GM12878 (cell line): Measurements from ENCODE around the gene MYD88. TPM values are rescaled to one million over a fixed set of nuclear protein-coding genes. Genes with fewer than 3 reads are reported as not detected.

Experiments
- ATAC-seq: fragments of 200-7000 bp; cut with Tn5 transposase; 3 replicates; pipeline ENCODE4 v1.9.1; 2020; ENCODE audit warnings: mild to moderate bottlenecking, moderate library complexity
- BruUV-seq: library from RNA; stranded (reverse); fragments of 400-500 nt; replicated peaks from 2 replicates; lab custom pipeline; 2021; lab: Mats Ljungman, UMichigan
- CTCF ChIA-PET: fragments of 300-600 bp; sonication (Branson Sonifier 250); formaldehyde crosslinking; extraction: SDS; loops from one replicate; lab custom pipeline; 2021; ENCODE audit warnings: inconsistent platforms; lab: Yijun Ruan, JAX
- POLR2A ChIA-PET: fragments of 350-600 bp; formaldehyde crosslinking; extraction: SDS; loops from one replicate; lab custom pipeline; 2021; ENCODE audit warnings: inconsistent platforms; lab: Charles Lee
- RAD21 ChIA-PET: fragments of 300-600 bp; sonication (Branson Sonifier 250); formaldehyde crosslinking; loops from one replicate; lab custom pipeline; 2023; ENCODE audit warnings: antibody characterized with exemption; ENCODE audit not compliant: unreplicated experiment; lab: Charles Lee
- SMC1A ChIA-PET: fragments of 300-600 bp; sonication (Branson Sonifier 250); formaldehyde crosslinking; loops from one replicate; lab custom pipeline; 2023; ENCODE audit not compliant: unreplicated experiment, uncharacterized antibody; lab: Charles Lee
- DNase-seq: peaks from one replicate; pipeline ENCODE4 v3.0.0-alpha.2; 2011; ENCODE audit warnings: low read depth, low spot score
- FAIRE-seq: peaks from 3 replicates; lab custom pipeline; 2011; peaks lifted over from hg19 to GRCh38; lab: Jason Lieb, UNC
- H2AFZ ChIP-seq: 2 replicates; pipeline ENCODE4 v1.6.0; 2011; ENCODE audit warnings: low read depth, low read length, control low read depth; ENCODE audit not compliant: control insufficient read depth
- H3K27ac ChIP-seq: 2 replicates; pipeline ENCODE4 v1.5.1; 2011; ENCODE audit warnings: control low read depth; ENCODE audit not compliant: control insufficient read depth, insufficient read depth
- H3K27me3 ChIP-seq, 2 experiments: replicated peaks in 1 of 2; 2 replicates each; pipeline versions ENCODE4 v1.6.0 to v1.6.1; 2011; ENCODE audit warnings: low read length in 1 of 2; ENCODE audit not compliant: control insufficient read depth in 2 of 2, insufficient read depth in 2 of 2
- H3K36me3 ChIP-seq, 2 experiments: 2 replicates each; pipeline ENCODE4 v1.5.1; 2011; ENCODE audit warnings: low read length in 1 of 2; ENCODE audit not compliant: control insufficient read depth in 2 of 2, insufficient read depth in 2 of 2
- H3K4me1 ChIP-seq: 2 replicates; pipeline ENCODE4 v1.6.1; 2011; ENCODE audit warnings: mild to moderate bottlenecking, low read length, moderate library complexity, mixed read lengths; ENCODE audit not compliant: control insufficient read depth, insufficient read depth
- H3K4me2 ChIP-seq: 2 replicates; pipeline ENCODE4 v1.6.0; 2011; ENCODE audit warnings: control low read depth; ENCODE audit not compliant: control insufficient read depth, insufficient read depth
- H3K4me3 ChIP-seq: fragments of 200-600 bp; sonication (generic); 2 replicates; pipeline ENCODE4 v1.5.1; 2016
- H3K79me2 ChIP-seq: 2 replicates; pipeline ENCODE4 v1.6.0; 2011; ENCODE audit warnings: low read length; ENCODE audit not compliant: control insufficient read depth, insufficient read depth
- H3K9ac ChIP-seq: 2 replicates; pipeline ENCODE4 v1.8.0; 2011; ENCODE audit warnings: low read length, control low read depth, mixed read lengths; ENCODE audit not compliant: control insufficient read depth, insufficient read depth
- H3K9me3 ChIP-seq: replicated peaks from 3 replicates; pipeline ENCODE4 v1.5.1; 2011; ENCODE audit warnings: mild to moderate bottlenecking, low read length; ENCODE audit not compliant: control insufficient read depth, insufficient read depth
- H4K20me1 ChIP-seq: 2 replicates; pipeline ENCODE4 v1.6.0; 2011; ENCODE audit not compliant: control insufficient read depth, insufficient read depth
- ATF7 ChIP-seq: fragments of 450-650 bp; IDR thresholded peaks from 2 replicates; pipeline ENCODE4 v1.6.1; 2016; ENCODE audit warnings: low read depth, mild to moderate bottlenecking
- EGR1 ChIP-seq, 2 experiments: IDR thresholded peaks; 1 replicate in 1 of 2; 2 replicates in 1 of 2; pipeline ENCODE4 v1.6.1; 2011 to 2012; ENCODE audit warnings: low read depth in 2 of 2, low read length in 2 of 2, borderline replicate concordance in 1 of 2, mild to moderate bottlenecking in 1 of 2, moderate library complexity in 1 of 2
- EZH2 ChIP-seq: IDR thresholded peaks from 2 replicates; pipeline ENCODE4 v1.6.1; 2012; ENCODE audit warnings: low read depth, mild to moderate bottlenecking, control low read depth, inconsistent platforms, low read length, borderline replicate concordance; ENCODE audit not compliant: control insufficient read depth
- IKZF1 ChIP-seq: fragments of 450-650 bp; conservative IDR thresholded peaks from 2 replicates; pipeline ENCODE4 v1.6.1; 2017; ENCODE audit warnings: antibody characterized with exemption, mild to moderate bottlenecking
- MTA3 ChIP-seq: IDR thresholded peaks from 2 replicates; pipeline ENCODE4 v1.6.1; 2012; ENCODE audit warnings: low read length, inconsistent platforms, borderline replicate concordance
- MXI1 ChIP-seq: fragments of 150-350 bp; IDR thresholded peaks from 2 replicates; pipeline ENCODE4 v1.6.1; 2011; ENCODE audit warnings: low read depth, mild to moderate bottlenecking, inconsistent platforms, low read length, improper control_type of control experiment
- POLR2A ChIP-seq: IDR thresholded peaks from 2 replicates; pipeline ENCODE4 v1.6.1; 2011; ENCODE audit warnings: low read depth, mild to moderate bottlenecking, low read length
- RBBP5 ChIP-seq: fragments of 200-600 bp; sonication (generic); conservative IDR thresholded peaks from 2 replicates; pipeline ENCODE4 v1.6.1; 2016
- RELA ChIP-seq: fragments of 450-650 bp; IDR thresholded peaks from 2 replicates; pipeline ENCODE4 v1.8.0; 2014; ENCODE audit warnings: borderline replicate concordance; ENCODE audit not compliant: partially characterized antibody
- SIX5 ChIP-seq: IDR thresholded peaks from 2 replicates; pipeline ENCODE4 v1.6.1; 2011; ENCODE audit warnings: mild to moderate bottlenecking, low read depth, low read length, moderate library complexity; ENCODE audit not compliant: severe bottlenecking
- SMAD5 ChIP-seq: IDR thresholded peaks from 2 replicates; pipeline ENCODE4 v1.6.1; 2016; ENCODE audit warnings: antibody characterized with exemption, low read depth
- TARDBP ChIP-seq: IDR thresholded peaks from 2 replicates; pipeline ENCODE4 v1.6.1; 2016; ENCODE audit warnings: borderline replicate concordance
- TBL1XR1 ChIP-seq: IDR thresholded peaks from 2 replicates; pipeline ENCODE4 v1.6.1; 2012; ENCODE audit warnings: low read depth, low read length, improper control_type of control experiment
- ZNF274 ChIP-seq: IDR thresholded peaks from one replicate; pipeline ENCODE4 v1.8.0; 2011; ENCODE audit not compliant: insufficient read length, insufficient read depth
- ZNF622 ChIP-seq: fragments of 450-650 bp; IDR thresholded peaks from 2 replicates; pipeline ENCODE4 v1.6.1; 2017; ENCODE audit warnings: mild to moderate bottlenecking, inconsistent platforms
- ZSCAN29 ChIP-seq: fragments of 450-650 bp; IDR thresholded peaks from 2 replicates; pipeline ENCODE4 v1.6.1; 2017; ENCODE audit warnings: mild to moderate bottlenecking, moderate library complexity
- WGBS: methylation state at CpG from one replicate; pipeline ENCODE4 v1.1.6; 2016; ENCODE audit warnings: low lambda C conversion rate; ENCODE audit not compliant: insufficient replicate concordance, insufficient coverage; ENCODE audit errors: missing lambda C conversion rate; 5-methylcytosine and 5-hydroxymethylcytosine counted together
- in situ Hi-C: fragments of 300-500 bp; cut with MboI; formaldehyde crosslinking; loops from 9 replicates; pipeline ENCODE4 v1.14.3; 2018; ENCODE audit warnings: mixed read lengths
- intact Hi-C: fragments of 100-400 bp; cut with micrococcal nuclease; formaldehyde crosslinking; loops from one replicate; pipeline ENCODE4 v1.14.2; 2022; ENCODE audit not compliant: unreplicated experiment
- polyA plus RNA-seq, 11 experiments: library from polyadenylated mRNA; depleted of rRNA in 4 of 11; unstranded in 6 of 11; stranded (reverse) in 5 of 11; fragments of >200 nt; fragmentation: Nextera tagmentation in 4 of 11; fragmentation: Illumina TruSeq in 1 of 11; extraction: Ambion mirVana in 4 of 11; extraction: Trizol in 1 of 11; gene quantifications; 1 replicate in 1 of 11; 2 replicates in 10 of 11; pipeline versions ENCODE4 v1.2.1 to v1.2.3, GENCODE V29; 2011 to 2016; ENCODE audit warnings: inconsistent platforms in 2 of 11, missing spikeins in 2 of 11, low read depth in 1 of 11
- total RNA-seq, 4 experiments: library from RNA; depleted of rRNA in 3 of 4; stranded (reverse); fragments of >200 nt in 3 of 4; fragmentation: Illumina TruSeq in 1 of 4; extraction: Trizol in 1 of 4; gene quantifications; 2 replicates each; pipeline versions ENCODE4 v1.2.1 to v1.2.3, GENCODE V29; 2013 to 2021
- TF ChIP-seq, protein P1 (sequence below): fragments of 450-650 bp; IDR thresholded peaks from 2 replicates; pipeline ENCODE4 v1.6.1; 2017; ENCODE audit warnings: low read depth, mild to moderate bottlenecking, moderate library complexity
- TF ChIP-seq, protein P2 (sequence below): fragments of 450-650 bp; IDR thresholded peaks from 2 replicates; pipeline ENCODE4 v1.6.1; 2016; ENCODE audit warnings: mild to moderate bottlenecking
- TF ChIP-seq, protein P3 (sequence below): IDR thresholded peaks from 2 replicates; pipeline ENCODE4 v1.6.1; 2012; ENCODE audit warnings: low read depth, low read length, improper control_type of control experiment

Gene MYD88
- total and polyA plus RNA-seq, 10 of the 15 experiments (the other 5 are each of a cell fraction or from before 2014, with no cell fraction given) = 5.5 to 84.8 (median 67.5) TPM

DNA sequence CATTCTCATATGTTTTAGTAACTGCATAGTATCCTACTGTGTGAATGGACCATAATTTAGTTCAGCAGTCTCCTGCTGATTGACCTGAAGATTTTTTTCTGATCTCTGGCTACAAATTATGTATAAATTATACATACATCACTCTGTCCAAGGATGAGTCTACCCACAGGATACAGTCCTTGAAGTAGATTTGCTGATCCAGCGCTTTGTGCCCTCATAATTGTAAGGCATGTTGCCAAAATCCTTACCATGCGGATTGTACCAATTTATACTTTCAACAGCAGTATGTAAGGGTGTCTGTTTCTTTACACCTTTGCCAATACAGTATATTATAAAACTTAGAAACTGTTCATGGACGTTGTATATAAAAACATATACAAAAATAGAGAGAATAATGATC is 48.0 kb upstream of the MYD88 start:
- POLR2A ChIA-PET = no interaction called here
- DNase-seq = no peak

More for the DNA sequence above, 48.0 kb upstream of the MYD88 start:
- ChIA-PET RAD21 (no interaction called here), CTCF (no interaction called here), SMC1A (no interaction called here)
- Histone ChIP-seq H3K27me3 (peaks cover 0 to 4% of the 10 kb centered on the region in 2 experiments; a peak in 2 of 4 replicates), H3K9ac (no peak overlapping the region), H3K4me1 (peaks cover 6% of the 10 kb centered on the region; the same call in 1 of the 2 replicates), H3K79me2 (no peaks in the 10 kb centered on the region), H3K9me3 (no peaks in the 10 kb centered on the region), H2AFZ (no peak overlapping the region), H3K36me3 (no peaks in the 10 kb centered on the region), H3K4me3 (no peak overlapping the region), H3K27ac (no peak overlapping the region), H3K4me2 (no peak overlapping the region), H4K20me1 (no peaks in the 10 kb centered on the region)
- FAIRE-seq (no peak), ATAC-seq (no peak)
- no peak for TF ChIP-seq ZSCAN29
- TF ChIP-seq EGR1 (IDR thresholded peaks at IDR 0.05; ENCODE audit: borderline replicate concordance in 1 of 2, low read depth in 2 of 2, low read length in 2 of 2) = no peak
- no peak for TF ChIP-seq RELA
- no peak for TF ChIP-seq RBBP5
- TF ChIP-seq SMAD5 = no peak
- TF ChIP-seq, protein P1, sequence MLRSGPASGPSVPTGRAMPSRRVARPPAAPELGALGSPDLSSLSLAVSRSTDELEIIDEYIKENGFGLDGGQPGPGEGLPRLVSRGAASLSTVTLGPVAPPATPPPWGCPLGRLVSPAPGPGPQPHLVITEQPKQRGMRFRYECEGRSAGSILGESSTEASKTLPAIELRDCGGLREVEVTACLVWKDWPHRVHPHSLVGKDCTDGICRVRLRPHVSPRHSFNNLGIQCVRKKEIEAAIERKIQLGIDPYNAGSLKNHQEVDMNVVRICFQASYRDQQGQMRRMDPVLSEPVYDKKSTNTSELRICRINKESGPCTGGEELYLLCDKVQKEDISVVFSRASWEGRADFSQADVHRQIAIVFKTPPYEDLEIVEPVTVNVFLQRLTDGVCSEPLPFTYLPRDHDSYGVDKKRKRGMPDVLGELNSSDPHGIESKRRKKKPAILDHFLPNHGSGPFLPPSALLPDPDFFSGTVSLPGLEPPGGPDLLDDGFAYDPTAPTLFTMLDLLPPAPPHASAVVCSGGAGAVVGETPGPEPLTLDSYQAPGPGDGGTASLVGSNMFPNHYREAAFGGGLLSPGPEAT = no peak
- TF ChIP-seq, protein P2, sequence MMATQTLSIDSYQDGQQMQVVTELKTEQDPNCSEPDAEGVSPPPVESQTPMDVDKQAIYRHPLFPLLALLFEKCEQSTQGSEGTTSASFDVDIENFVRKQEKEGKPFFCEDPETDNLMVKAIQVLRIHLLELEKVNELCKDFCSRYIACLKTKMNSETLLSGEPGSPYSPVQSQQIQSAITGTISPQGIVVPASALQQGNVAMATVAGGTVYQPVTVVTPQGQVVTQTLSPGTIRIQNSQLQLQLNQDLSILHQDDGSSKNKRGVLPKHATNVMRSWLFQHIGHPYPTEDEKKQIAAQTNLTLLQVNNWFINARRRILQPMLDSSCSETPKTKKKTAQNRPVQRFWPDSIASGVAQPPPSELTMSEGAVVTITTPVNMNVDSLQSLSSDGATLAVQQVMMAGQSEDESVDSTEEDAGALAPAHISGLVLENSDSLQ = no peak
- no peak for TF ChIP-seq IKZF1
- no peak for TF ChIP-seq EZH2
- TF ChIP-seq ATF7 = no peak
- TF ChIP-seq MTA3 = no peak
- no peak for TF ChIP-seq ZNF622
- TF ChIP-seq TARDBP = no peak
- no peak for TF ChIP-seq SIX5
- no peak for TF ChIP-seq MXI1
- no peak for TF ChIP-seq TBL1XR1
- TF ChIP-seq, protein P3, sequence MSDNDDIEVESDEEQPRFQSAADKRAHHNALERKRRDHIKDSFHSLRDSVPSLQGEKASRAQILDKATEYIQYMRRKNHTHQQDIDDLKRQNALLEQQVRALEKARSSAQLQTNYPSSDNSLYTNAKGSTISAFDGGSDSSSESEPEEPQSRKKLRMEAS = no peak
- no peak for TF ChIP-seq ZNF274
- TF ChIP-seq POLR2A = no peak
- intact Hi-C loops = no loop called here
- WGBS = 35% methylated on average over 3 of the region's 3 CpGs
- in situ Hi-C loops = no loop called here
- no TSS peak for BruUV-seq
